Endometrium (tissue), 2 donors: ENCODE measurements around the gene TPD52L1.

ENCODE experiments used
- FAIRE-seq: peaks from 2 replicates; lab custom pipeline; 2012; peaks lifted over from hg19 to GRCh38; lab: Jason Lieb, UNC
- donor health status: control.
- donor health status: control.

The TPD52L1 gene

GRCh38 chr6:125182237-125183008 is 28.9 kb downstream of the TPD52L1 start:
- FAIRE-seq, result no peak

GRCh38 chr6:125183391-125183790 is 29.8 kb downstream of the TPD52L1 start:
- no peak for FAIRE-seq

GRCh38 chr6:125188037-125188436 is 34.5 kb downstream of the TPD52L1 start:
- no peak for FAIRE-seq

GRCh38 chr6:125188594-125189203 is 35.1 kb downstream of the TPD52L1 start:
- FAIRE-seq, result no peak

DNA sequence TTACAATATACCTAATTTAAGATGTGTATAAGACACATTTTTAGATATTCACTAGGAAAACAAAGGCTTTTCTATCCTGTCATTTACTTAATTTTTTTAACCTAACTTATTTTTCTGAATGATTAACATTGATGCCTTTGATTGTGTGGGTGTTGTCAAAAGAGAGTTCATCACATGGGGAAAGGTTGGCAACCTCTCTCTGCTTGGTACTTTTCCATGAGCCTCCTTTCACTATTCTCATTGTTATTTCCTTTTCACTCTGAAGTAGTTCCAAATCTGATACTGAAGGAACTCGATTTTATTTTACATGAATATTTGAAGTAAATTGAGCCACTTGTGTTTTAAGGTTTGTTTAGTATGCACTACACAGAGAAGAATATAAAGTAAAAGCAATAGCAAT is 35.9 kb downstream of the TPD52L1 start:
- no peak for FAIRE-seq

DNA sequence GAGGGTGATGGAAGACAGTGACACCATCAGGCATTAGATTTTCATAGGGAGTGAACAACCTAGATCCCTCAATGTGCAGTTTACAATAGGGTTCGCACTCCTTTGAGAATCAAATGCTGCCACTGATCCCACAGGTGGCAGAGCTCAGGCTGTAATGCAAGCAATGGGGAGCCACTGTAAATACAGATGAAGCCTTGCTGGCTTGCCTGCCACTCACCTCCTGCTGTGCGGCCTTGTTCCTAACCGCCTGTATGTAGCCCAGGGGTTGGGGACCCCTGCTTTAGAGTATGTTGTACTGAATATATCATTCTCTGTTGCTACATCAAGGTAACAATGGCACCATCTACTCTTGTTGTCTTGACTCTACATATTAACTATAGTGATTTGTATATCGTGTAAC is 37.1 kb downstream of the TPD52L1 start:
- FAIRE-seq, result no peak

DNA sequence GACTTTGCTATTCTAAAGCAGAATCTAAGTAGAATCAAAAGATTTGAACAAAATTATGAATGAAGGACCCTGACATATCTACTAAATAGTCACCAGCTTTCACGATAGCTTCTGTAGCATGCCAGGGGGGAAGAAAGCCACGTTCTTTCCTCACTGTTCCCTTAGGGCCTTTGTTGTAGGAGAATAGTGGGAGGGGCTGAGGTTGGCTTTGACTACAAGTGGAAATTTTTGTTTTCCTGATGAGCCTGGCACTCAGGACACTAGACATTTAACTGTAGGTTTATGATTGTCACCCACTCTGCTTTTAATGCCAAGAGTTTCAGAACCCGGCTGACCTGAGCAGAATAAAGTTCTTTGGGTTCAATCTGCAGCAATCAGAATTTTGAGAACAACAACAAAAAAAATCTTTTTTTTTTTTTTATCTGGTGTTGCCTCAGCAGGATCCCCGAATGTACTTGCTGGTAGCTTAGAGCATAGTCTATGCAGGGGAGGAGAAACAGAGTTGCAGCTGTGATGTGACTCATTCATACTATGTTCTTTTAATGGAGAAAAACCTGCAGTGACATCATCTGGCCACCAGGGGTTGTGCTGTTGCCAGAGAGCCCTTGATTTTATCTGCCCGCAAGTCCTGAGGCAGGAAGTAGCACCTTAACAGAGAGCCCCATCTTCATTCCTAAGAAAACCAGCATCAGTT is 38.5 kb downstream of the TPD52L1 start:
- no peak for FAIRE-seq

- FAIRE-seq, result no peak
Measured at GRCh38 chr6:125192610-125192930, 39.0 kb downstream of the TPD52L1 start.

GRCh38 chr6:125193208-125193607 is 39.6 kb downstream of the TPD52L1 start:
- FAIRE-seq, result no peak

DNA sequence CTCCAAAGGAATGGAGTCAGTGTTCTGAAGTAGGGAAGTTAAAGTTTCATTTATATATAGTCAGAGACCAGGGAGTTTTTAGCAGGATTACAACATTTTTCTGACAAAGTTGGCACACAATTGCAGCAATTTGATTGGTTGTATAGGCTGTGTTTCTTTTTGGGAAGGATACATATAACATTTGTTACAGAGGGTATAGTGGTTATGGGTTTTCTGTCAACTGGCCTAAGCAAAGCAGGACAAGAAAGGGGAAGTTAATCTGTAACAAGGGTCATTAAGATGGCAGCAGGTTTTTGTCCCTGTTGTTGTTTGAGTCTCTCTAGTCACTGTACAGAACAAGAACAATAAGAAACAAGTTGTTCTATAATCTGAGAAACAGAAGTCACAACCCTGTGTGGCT is 41.4 kb downstream of the TPD52L1 start:
- no peak for FAIRE-seq

GRCh38 chr6:125195526-125195925 is 42.0 kb downstream of the TPD52L1 start:
- FAIRE-seq, result no peak

DNA sequence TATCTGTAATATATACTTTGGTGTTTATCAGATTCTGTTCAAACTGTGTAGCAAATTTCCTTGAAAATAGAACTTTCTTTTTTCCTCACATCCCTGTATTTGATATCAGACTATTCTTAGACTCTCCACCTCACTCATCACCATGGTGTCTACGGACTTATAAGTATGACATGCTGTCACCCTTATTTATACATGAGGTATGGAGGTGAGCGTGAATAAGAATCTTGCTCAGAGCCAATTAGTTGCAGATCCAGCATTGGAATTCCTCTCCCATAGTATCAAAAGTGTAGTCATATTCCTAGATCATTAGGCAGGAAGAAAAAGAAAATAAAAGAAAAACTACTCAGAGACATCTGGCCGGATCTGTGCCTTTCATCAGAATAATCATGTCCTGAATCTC is 43.0 kb downstream of the TPD52L1 start:
- FAIRE-seq, result no peak

DNA sequence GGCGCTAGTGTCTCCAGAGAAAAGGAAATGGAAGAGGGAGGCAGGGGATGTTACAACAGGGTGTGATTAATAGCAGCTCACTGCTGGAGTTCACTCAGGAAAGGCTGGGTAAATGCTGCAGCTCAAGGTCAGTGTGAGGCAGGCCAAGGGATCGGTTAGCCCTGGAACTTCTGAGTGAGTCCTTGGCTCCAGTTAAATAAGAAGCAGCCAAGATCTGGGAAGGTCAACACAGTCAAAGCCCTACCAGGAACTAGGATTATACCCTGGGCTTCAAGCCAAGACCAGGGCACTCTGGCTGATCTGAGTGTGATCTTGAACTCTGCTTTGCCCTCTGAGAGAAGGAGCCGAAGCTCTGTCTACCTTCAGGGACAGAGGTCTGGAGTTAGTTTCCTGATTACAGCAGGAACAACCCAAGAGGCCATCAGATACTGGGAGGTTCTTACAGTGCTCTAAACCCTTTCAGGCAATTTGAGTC is 44.3 kb downstream of the TPD52L1 start:
- FAIRE-seq, result no peak

GRCh38 chr6:125198398-125198937 is 44.9 kb downstream of the TPD52L1 start:
- FAIRE-seq, result no peak

GRCh38 chr6:125200941-125201340 is 47.4 kb downstream of the TPD52L1 start:
- FAIRE-seq, result no peak

- no peak for FAIRE-seq
Measured at GRCh38 chr6:125201961-125202729, 48.6 kb downstream of the TPD52L1 start.

DNA sequence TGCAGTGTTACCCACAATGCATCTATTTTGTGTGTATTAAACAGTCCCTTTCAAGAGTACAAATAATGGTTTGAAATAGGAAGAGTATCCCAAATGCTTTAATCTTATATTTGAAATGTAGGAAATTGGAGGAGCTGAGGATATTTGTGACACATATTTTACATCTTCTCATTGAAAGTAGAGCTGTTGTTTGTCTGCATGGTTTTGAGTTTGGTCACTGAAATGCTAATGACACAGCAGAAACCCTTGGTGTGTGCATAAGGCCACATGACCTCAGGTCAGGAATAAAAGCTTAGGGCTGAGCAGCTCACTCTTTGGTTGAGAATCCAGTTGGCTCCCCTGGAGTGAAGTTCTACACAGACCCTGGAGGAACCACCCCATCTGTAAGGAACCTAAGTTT is 49.8 kb downstream of the TPD52L1 start:
- FAIRE-seq, result no peak

DNA sequence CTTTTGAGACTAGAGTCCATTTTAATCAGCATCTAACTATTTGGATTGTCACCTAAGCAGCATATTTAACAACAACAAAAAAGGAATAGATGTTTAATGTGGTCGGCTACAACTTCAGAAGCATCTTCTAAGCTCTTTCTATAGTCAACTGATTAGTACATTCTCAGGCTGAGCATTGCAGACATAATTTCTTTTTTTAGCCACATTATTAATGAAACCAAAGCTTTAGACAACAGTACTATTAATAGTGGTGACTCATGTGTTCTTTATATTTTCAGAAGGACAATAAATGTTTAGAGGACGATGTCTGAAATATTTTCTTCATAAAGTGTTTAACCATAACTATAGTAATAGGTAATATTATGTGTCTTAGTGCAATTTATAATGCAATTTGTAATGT is 52.4 kb downstream of the TPD52L1 start:
- FAIRE-seq, result no peak

- no peak for FAIRE-seq
Measured at GRCh38 chr6:125206389-125206788, 52.8 kb downstream of the TPD52L1 start.

GRCh38 chr6:125207956-125208355 is 54.4 kb downstream of the TPD52L1 start:
- no peak for FAIRE-seq

GRCh38 chr6:125208625-125209249 is 55.2 kb downstream of the TPD52L1 start:
- FAIRE-seq, result no peak

GRCh38 chr6:125210667-125211066 is 57.1 kb downstream of the TPD52L1 start:
- FAIRE-seq, result no peak
